T-helper 17 cell (primary cell): ENCODE data around the gene SLC12A8. TPM values are rescaled to one million over a fixed set of nuclear protein-coding genes. Genes with fewer than 3 reads are reported as not detected.

Experiments used
- ATAC-seq: fragments of 150-1000 bp; cut with Tn5 transposase; 2 replicates; pipeline ENCODE4 v1.10.0; 2021; ENCODE audit warnings: mild to moderate bottlenecking, moderate library complexity
- DNase-seq, 3 donors: peaks; one replicate each; pipeline versions ENCODE4 v3.0.0 to v3.0.0-alpha.2; 2020 to 2021
- H3K9me3 ChIP-seq: one replicate; pipeline ENCODE4 v1.7.0; 2013; ENCODE audit warnings: low read length, mild to moderate bottlenecking; ENCODE audit not compliant: control insufficient read depth, poor library complexity, severe bottlenecking
- H3K27ac Mint-ChIP-seq: one replicate; pipeline ENCODE4 v1.8.0; 2022; ENCODE audit warnings: mild to moderate bottlenecking, moderate library complexity, mixed read lengths
- H3K27me3 Mint-ChIP-seq: one replicate; pipeline ENCODE4 v1.8.0; 2022; ENCODE audit warnings: mixed read lengths
- H3K36me3 Mint-ChIP-seq: one replicate; pipeline ENCODE4 v1.8.0; 2022; ENCODE audit warnings: low read depth, mixed read lengths
- H3K4me1 Mint-ChIP-seq: one replicate; pipeline ENCODE4 v1.8.0; 2022; ENCODE audit warnings: mild to moderate bottlenecking, mixed read lengths
- H3K4me3 Mint-ChIP-seq: one replicate; pipeline ENCODE4 v1.8.0; 2022; ENCODE audit warnings: mild to moderate bottlenecking, moderate library complexity, mixed read lengths
- total RNA-seq, 4 donors: library from RNA in 2 of 4; stranded (reverse) in 2 of 4; gene quantifications; one replicate each; pipeline ENCODE4 v1.2.3 and lab custom pipeline; 2022 to 2026

Gene SLC12A8
- total RNA-seq, 2 donors from 2014 or later = 0.40 TPM; not detected in 1

- Mint-ChIP-seq H3K36me3 (peaks cover 13% of the 10 kb centered on the region), H3K27me3 (no peaks in the 10 kb centered on the region), H3K27ac (no peak overlapping the region), H3K4me3 (no peak overlapping the region), H3K4me1 (no peaks in the 10 kb centered on the region)
- ATAC-seq (no peak), DNase-seq (no peak)
- no peaks in the 10 kb centered on the region for H3K9me3 ChIP-seq
These were observed 19.9 kb upstream of the SLC12A8 start for GRCh38 chr3:125232401-125232800.

DNA sequence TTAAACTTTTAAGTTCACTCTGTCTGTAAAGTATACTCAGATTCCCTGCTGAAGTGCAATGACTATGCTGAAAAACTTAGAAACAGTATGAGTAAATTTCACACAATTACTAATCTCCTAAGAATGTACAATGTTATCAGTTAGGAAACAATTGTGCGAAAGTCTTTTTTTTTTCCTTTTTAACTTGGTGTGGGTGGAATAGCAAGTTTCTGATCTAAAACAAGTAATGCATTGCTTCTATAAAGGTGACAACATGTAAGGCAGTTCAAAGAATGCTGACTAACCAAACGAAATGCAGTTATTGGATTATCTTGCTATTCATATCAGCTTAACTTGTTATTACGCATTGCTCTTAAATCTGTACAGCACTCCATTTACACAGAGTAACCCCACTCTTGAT is 19.3 kb upstream of the SLC12A8 start:
- Mint-ChIP-seq H3K27me3 (no peaks in the 10 kb centered on the region), H3K36me3 (peaks cover 11% of the 10 kb centered on the region), H3K4me1 (no peaks in the 10 kb centered on the region), H3K27ac (no peak overlapping the region), H3K4me3 (no peak overlapping the region)
- no peaks in the 10 kb centered on the region for H3K9me3 ChIP-seq
- DNase-seq = no peak
- ATAC-seq = no peak

DNA sequence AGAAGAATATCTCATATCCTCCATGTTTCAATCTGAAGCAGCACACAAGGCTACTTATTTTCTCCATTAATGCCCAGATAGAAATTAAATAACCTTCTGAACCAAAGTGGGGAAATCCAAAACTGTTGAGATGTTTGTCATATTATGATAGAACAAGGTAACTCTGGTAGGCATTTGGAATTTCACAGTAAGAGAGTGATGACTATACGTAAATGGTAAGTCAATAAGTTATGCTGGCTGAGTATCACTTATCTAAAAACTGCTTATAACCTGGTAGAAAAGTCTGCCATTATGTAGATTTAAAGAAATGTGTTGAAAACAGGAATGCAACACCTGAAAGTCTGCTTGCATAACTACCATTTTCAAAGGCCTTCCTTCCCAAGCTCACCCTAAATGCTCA is 17.2 kb upstream of the SLC12A8 start:
- no peak for DNase-seq

DNA sequence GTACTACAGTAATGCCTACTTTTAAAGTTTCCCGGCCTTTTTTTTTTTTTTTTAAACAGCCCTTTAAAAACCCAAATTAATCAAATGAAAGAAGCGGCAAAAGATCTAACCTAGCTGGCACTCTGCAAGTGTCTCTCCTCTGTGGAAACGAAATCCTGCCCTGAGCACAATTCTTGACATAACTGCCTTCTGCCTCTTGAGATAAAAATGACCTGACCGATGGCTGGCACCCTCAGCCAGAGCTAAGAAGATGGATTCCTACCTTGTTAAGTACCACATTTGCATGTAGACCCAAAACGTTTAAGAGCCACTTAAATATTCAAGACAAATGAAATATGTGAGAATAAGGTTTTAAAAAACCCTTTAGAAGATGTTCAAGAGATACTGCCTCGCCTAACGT is 16.6 kb upstream of the SLC12A8 start:
- Mint-ChIP-seq H3K27ac (peak overlapping the region; percentile 6), H3K4me1 (no peaks in the 10 kb centered on the region), H3K36me3 (peaks cover 7% of the 10 kb centered on the region), H3K27me3 (no peaks in the 10 kb centered on the region), H3K4me3 (no peak overlapping the region)
- ATAC-seq = no peak
- no peaks in the 10 kb centered on the region for H3K9me3 ChIP-seq
- no peak for DNase-seq

More for the DNA sequence above, 17.2 kb upstream of the SLC12A8 start:
- no peaks in the 10 kb centered on the region for H3K27me3 Mint-ChIP-seq
- no peak overlapping the region for H3K4me3 Mint-ChIP-seq
- no peaks in the 10 kb centered on the region for H3K9me3 ChIP-seq
- peak overlapping the region; percentile 6 for H3K27ac Mint-ChIP-seq
- no peak for ATAC-seq
- H3K36me3 Mint-ChIP-seq = peaks cover 7% of the 10 kb centered on the region
- H3K4me1 Mint-ChIP-seq = no peaks in the 10 kb centered on the region

GRCh38 chr3:125221831-125222230 is 9.3 kb upstream of the SLC12A8 start:
- H3K9me3 ChIP-seq = no peaks in the 10 kb centered on the region
- DNase-seq (no peak), ATAC-seq (no peak)
- Mint-ChIP-seq H3K36me3 (no peaks in the 10 kb centered on the region), H3K27me3 (no peaks in the 10 kb centered on the region), H3K27ac (no peak overlapping the region), H3K4me3 (no peak overlapping the region), H3K4me1 (no peaks in the 10 kb centered on the region)

DNA sequence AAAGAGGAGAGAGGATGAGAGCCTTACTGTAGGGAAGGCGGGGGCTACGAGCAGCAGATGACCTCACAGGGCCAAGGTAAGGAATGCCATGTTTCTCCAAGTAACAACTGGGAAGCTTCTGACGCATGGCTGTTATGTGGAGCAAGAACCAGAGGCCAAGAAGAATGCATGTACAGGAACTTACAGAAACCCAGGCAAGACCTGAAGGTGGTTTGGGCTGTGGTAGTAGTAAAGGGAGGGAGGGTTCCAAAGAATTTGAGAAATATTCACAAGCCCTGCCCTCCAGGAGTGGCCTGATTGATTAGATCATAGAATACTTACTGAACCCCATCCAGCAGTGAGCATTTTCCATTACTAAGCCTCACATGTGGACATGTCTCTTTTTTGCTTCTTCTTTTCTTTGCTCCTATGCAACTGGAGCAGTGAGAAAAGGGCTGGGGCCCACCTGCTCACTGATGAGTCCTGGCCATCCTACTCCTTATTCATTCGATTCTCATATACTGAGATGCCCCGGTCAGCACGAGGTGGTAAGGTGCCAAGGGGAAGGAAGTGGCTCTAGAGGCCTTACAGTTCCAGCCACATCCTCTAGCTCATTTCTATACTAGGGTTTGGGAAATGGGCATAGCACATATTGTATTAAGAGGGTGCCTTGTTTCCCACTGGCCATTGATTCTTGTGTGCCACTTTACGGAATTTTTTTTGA is 8.3 kb upstream of the SLC12A8 start:
- no peak overlapping the region for H3K4me3 Mint-ChIP-seq
- no peak overlapping the region for H3K27ac Mint-ChIP-seq
- ATAC-seq = no peak
- H3K9me3 ChIP-seq = no peaks in the 10 kb centered on the region
- no peaks in the 10 kb centered on the region for H3K36me3 Mint-ChIP-seq
- no peak for DNase-seq
- no peaks in the 10 kb centered on the region for H3K4me1 Mint-ChIP-seq
- H3K27me3 Mint-ChIP-seq = no peaks in the 10 kb centered on the region

GRCh38 chr3:125220183-125220582 is 7.6 kb upstream of the SLC12A8 start:
- no peak for ATAC-seq
- Mint-ChIP-seq H3K27me3 (no peaks in the 10 kb centered on the region), H3K4me1 (no peaks in the 10 kb centered on the region), H3K27ac (no peak overlapping the region), H3K36me3 (no peaks in the 10 kb centered on the region), H3K4me3 (no peak overlapping the region)
- DNase-seq = no peak
- no peaks in the 10 kb centered on the region for H3K9me3 ChIP-seq

DNA sequence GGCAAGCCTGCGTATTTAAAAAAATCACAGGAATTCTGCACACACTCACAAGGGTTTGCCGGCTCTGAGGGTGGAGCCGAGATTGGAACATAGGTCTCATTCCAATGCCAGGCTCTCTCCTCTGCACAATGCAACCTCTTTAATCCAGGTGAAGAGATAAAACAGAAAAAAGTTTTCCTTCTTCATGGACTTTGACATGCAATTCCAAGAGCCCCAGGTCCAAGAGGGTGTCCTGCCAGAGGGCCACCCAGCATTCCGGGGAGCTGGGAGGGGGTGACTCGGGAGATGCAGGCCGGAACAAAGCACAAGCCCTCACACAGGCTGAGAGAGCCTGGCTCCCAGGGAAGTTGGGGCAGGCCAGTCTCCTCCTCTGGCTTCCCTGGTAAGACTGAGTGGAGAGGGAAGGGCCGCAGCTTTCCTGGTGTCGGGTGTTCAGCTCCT is 6.7 kb upstream of the SLC12A8 start:
- Mint-ChIP-seq H3K27me3 (peaks cover 9% of the 10 kb centered on the region), H3K36me3 (no peaks in the 10 kb centered on the region), H3K4me3 (no peak overlapping the region), H3K4me1 (peaks cover 8% of the 10 kb centered on the region), H3K27ac (no peak overlapping the region)
- DNase-seq (no peak), ATAC-seq (no peak)
- no peaks in the 10 kb centered on the region for H3K9me3 ChIP-seq

DNA sequence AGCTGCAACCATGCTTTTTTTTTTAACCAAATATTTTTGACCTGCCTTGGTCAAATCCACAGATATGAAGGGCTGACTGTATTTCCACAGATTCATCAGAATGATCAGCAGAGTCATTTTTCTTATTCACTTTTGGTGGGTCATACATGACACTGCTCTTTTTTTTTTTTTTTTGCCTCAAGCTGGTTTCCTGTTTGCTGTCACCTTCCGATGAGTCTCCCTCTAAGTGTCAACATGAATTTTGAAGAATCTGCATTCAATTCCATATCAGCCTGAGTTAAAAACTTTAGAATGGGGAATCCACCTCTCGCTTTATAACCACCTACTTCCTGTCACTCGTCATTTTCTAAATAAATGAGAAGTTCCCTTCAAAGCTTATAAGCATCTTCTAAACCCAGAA is 2.2 kb upstream of the SLC12A8 start:
- Mint-ChIP-seq H3K4me1 (peaks cover 17% of the 10 kb centered on the region), H3K27me3 (peaks cover 46% of the 10 kb centered on the region), H3K4me3 (no peak overlapping the region), H3K36me3 (peaks cover 9% of the 10 kb centered on the region), H3K27ac (no peak overlapping the region)
- ATAC-seq (peak; percentile 66), DNase-seq (no peak)
- H3K9me3 ChIP-seq = no peaks in the 10 kb centered on the region

- H3K4me1 Mint-ChIP-seq = peaks cover 17% of the 10 kb centered on the region
- no peaks in the 10 kb centered on the region for H3K9me3 ChIP-seq
- no peak overlapping the region for H3K4me3 Mint-ChIP-seq
- ATAC-seq = no peak
- H3K27me3 Mint-ChIP-seq = peaks cover 53% of the 10 kb centered on the region
- H3K27ac Mint-ChIP-seq = no peak overlapping the region
- H3K36me3 Mint-ChIP-seq = peaks cover 13% of the 10 kb centered on the region
- no peak for DNase-seq
These were observed 1.5 kb upstream of the SLC12A8 start for GRCh38 chr3:125213946-125214542.

DNA sequence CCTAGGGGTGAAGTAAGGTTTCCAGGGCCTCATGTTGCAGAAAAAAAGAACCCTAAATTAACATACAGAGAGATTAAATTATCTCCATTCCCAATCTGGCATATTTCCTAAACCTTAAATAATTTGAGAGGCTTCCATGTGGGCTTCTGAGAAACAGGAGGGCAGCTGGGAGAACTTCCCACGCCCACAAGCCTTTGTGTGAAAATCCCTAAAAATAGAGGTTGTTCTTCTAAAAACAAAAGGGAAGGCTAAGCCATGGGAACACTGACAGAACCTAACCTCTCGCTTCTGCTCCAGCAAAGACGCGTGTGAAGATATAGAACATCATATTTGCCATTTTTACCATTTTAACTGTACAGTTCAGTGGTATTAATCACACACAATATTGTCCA is 812 bp upstream of the SLC12A8 start:
- H3K4me1 Mint-ChIP-seq = peaks cover 17% of the 10 kb centered on the region
- no peak for ATAC-seq
- H3K36me3 Mint-ChIP-seq = peaks cover 13% of the 10 kb centered on the region
- H3K9me3 ChIP-seq = no peaks in the 10 kb centered on the region
- no peak overlapping the region for H3K4me3 Mint-ChIP-seq
- peaks cover 60% of the 10 kb centered on the region for H3K27me3 Mint-ChIP-seq
- DNase-seq = no peak
- no peak overlapping the region for H3K27ac Mint-ChIP-seq

- Mint-ChIP-seq H3K27me3 (peaks cover 72% of the 10 kb centered on the region), H3K27ac (no peak overlapping the region), H3K36me3 (peaks cover 13% of the 10 kb centered on the region), H3K4me3 (peak overlapping the region; percentile 85), H3K4me1 (peaks cover 17% of the 10 kb centered on the region)
- H3K9me3 ChIP-seq = no peaks in the 10 kb centered on the region
- no peak for DNase-seq
- no peak for ATAC-seq
These were observed 448 bp downstream of the SLC12A8 start for GRCh38 chr3:125212091-125212508.

DNA sequence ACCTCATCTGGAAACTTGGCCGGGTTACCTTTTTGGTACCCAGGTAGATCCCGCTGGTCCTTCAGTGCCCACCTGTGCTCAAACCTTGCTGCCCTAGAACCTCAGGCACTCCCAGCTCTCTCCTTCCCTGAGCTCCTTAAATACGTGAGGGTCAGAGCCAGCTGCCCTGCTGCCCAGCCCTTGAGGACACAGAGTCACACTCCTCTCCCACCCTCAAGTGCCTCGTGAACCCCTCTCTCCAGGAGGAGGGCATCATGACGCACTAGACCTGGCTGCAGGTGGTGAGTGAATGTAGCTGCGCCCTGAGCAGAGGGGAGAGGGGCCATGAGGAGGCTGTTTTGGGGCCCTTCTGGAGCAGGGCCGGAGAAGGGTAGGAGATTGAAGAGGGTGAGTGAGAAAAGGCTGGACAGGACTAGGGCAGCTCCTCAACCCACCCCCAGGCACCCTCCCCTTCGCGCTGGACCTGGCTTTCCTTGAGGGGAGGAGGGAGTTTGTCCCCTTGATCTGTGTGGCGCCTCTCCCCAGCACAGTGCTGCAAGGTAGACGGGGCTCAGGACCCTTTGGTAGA is 941 bp downstream of the SLC12A8 start:
- Mint-ChIP-seq H3K27me3 (peaks cover 75% of the 10 kb centered on the region), H3K4me1 (peaks cover 17% of the 10 kb centered on the region), H3K4me3 (peak overlapping the region; percentile 85), H3K27ac (no peak overlapping the region), H3K36me3 (peaks cover 13% of the 10 kb centered on the region)
- H3K9me3 ChIP-seq = no peaks in the 10 kb centered on the region
- ATAC-seq (no peak), DNase-seq (no peak)
